Activated CD4-positive, alpha-beta T cell treated with anti-CD3 and anti-CD28 coated beads for 24 hours (primary cell): ENCODE data around the gene CYB5R4.

Source experiments
- DNase-seq, 2 donors: peaks; one replicate each; pipeline ENCODE4 v3.0.0-alpha.2; 2020; ENCODE audit warnings: low read depth in 2 of 2

The CYB5R4 gene

GRCh38 chr6:83978997-83979396 lies 119.5 kb downstream of the CYB5R4 start:
- no peak for DNase-seq

- no peak for DNase-seq
Observed at GRCh38 chr6:83984411-83984810, 124.9 kb downstream of the CYB5R4 start.

- DNase-seq, result no peak
Observed at GRCh38 chr6:83985308-83985713, 125.8 kb downstream of the CYB5R4 start.

GRCh38 chr6:83985715-83986114 lies 126.2 kb downstream of the CYB5R4 start:
- no peak for DNase-seq

- no peak for DNase-seq
Observed at GRCh38 chr6:83998021-83998584, 138.6 kb downstream of the CYB5R4 start.

- no peak for DNase-seq
Observed at GRCh38 chr6:84001119-84001518, 141.6 kb downstream of the CYB5R4 start.

- no peak for DNase-seq
Observed at GRCh38 chr6:84002226-84002625, 142.7 kb downstream of the CYB5R4 start.

- DNase-seq, result no peak
Observed at GRCh38 chr6:84003131-84003530, 143.6 kb downstream of the CYB5R4 start.

- no peak for DNase-seq
Observed at GRCh38 chr6:84003654-84004053, 144.2 kb downstream of the CYB5R4 start.

- no peak for DNase-seq
Observed at GRCh38 chr6:84007871-84008270, 148.4 kb downstream of the CYB5R4 start.

GRCh38 chr6:84013354-84013753 lies 153.9 kb downstream of the CYB5R4 start:
- DNase-seq, result no peak

- no peak for DNase-seq
Observed at GRCh38 chr6:84013931-84014330, 154.4 kb downstream of the CYB5R4 start.

GRCh38 chr6:84016029-84016428 lies 156.5 kb downstream of the CYB5R4 start:
- no peak for DNase-seq
